Inflammatory macrophage (primary cell): ENCODE measurements around the gene C2.
"Not testable (repeated sequence)": the region's sequence is repeated elsewhere in the genome, so short reads cannot be mapped to it uniquely, and the experiment has no call there.

Experiments used
- DNase-seq, 2 donors: peaks; one replicate each; pipeline ENCODE4 v3.0.0-alpha.2; 2020 to 2022

Gene C2

DNA sequence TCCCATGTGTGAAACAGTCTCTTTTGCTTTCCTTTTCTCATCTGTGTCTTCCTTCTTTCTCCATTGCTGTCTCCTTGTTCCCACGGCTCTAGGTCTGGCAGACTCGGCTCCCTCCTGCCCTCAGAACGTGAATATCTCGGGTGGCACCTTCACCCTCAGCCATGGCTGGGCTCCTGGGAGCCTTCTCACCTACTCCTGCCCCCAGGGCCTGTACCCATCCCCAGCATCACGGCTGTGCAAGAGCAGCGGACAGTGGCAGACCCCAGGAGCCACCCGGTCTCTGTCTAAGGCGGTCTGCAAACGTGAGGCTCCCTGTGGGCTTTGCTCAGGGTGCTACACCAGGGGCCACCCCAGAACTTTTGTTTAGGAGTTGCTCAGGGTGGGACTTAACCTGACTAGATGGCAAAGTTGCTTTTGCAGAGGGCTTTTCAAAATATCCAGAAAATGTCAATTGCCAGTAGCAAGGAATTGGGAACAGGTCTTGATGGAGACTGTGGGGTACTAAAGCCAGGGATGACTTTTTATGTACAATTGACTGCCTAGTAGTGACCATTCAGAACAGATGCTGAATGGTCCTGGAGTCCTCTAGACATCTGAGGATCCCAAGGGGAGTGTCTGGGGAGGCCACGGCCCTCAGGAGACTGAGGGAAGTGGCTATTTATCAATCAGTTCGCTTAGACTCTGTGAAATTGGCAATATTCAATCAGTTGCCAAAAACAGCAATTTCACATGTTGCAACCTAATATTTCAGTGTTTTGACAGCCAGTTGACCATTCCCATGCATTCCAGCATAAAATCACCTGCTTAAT, 550 bp downstream of the C2 start:
- DNase-seq: no peak

- DNase-seq: no peak
Observed at GRCh38 chr6:31928672-31928939, 1.1 kb downstream of the C2 start.

DNA sequence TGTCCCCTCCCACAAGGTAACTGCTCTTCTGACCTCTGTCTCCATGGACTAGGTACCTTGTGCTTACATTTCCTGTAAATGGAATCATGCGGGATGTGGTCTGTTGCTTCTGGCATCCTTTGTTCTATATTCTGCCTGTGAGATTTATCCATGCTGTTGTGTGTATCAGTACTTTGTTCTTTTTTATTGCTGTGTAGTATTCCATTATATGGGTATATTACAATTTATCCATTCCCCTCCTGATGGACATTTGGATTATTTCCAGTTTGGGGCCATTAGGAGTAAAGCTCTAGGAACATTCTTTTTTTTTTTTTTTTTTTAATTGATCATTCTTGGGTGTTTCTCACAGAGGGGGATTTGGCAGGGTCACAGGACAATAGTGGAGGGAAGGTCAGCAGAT, 3.4 kb downstream of the C2 start:
- no peak for DNase-seq

- DNase-seq: not testable (repeated sequence)
Observed at GRCh38 chr6:31932137-31932536, 4.6 kb downstream of the C2 start.

- no peak for DNase-seq
Observed at GRCh38 chr6:31933537-31933936, 6.0 kb downstream of the C2 start.

DNA sequence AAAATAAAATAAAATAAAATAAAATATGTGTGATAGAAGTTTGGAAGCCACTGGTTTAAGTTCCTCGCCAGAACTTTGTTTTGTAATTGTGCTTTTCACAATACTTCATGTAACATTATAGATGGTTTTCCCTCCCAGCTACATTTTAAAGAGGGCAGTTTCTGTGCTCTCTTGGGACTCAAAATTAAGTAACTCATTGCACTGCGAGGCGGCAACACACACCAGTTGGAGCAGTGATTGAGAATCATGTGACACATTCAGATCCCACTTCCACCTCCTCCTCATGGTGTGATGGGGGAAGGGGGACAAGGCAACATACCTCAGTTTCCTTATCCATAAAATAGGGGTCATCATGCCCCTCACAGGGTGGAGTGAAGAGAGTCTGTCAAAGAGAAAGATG, 7.5 kb downstream of the C2 start:
- DNase-seq: peak; percentile 47 to 59

GRCh38 chr6:31935823-31936222, 8.3 kb downstream of the C2 start:
- no peak for DNase-seq

- no peak for DNase-seq
Observed at GRCh38 chr6:31940256-31940664, 12.7 kb downstream of the C2 start.

GRCh38 chr6:31943742-31944141, 16.2 kb downstream of the C2 start:
- no peak for DNase-seq

DNA sequence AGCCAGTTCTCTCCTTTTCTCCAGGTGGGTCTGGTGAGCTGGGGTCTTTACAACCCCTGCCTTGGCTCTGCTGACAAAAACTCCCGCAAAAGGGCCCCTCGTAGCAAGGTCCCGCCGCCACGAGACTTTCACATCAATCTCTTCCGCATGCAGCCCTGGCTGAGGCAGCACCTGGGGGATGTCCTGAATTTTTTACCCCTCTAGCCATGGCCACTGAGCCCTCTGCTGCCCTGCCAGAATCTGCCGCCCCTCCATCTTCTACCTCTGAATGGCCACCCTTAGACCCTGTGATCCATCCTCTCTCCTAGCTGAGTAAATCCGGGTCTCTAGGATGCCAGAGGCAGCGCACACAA, 17.6 kb downstream of the C2 start:
- no peak for DNase-seq

GRCh38 chr6:31945507-31946369, 18.2 kb downstream of the C2 start, which contains the start of gene CFB:
Gene CFB (plus strand): TSS chr6:31946095. CDS start chr6:31946222, 127 bp downstream.
- DNase-seq: peak; percentile 45 to 71

GRCh38 chr6:31946370-31946885, 18.9 kb downstream of the C2 start:
- DNase-seq: no peak

DNA sequence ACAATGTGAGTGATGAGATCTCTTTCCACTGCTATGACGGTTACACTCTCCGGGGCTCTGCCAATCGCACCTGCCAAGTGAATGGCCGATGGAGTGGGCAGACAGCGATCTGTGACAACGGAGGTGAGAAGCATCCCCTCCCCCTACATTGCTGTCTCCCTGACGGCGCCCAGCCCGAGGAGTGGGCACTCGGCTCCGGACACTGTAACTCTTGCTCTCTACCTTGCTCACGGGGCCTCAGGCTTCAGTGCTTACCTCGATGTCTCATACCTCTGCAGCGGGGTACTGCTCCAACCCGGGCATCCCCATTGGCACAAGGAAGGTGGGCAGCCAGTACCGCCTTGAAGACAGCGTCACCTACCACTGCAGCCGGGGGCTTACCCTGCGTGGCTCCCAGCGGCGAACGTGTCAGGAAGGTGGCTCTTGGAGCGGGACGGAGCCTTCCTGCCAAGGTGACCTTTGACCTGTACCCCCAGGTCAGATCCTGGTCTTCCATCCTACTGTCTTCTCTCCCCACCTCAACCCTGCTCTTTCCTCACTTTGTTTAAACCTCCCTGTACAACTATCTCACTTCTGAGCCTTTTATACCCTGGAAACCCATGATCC, 19.7 kb downstream of the C2 start:
- no peak for DNase-seq

- DNase-seq: no peak
Observed at GRCh38 chr6:31947864-31948263, 20.3 kb downstream of the C2 start.

DNA sequence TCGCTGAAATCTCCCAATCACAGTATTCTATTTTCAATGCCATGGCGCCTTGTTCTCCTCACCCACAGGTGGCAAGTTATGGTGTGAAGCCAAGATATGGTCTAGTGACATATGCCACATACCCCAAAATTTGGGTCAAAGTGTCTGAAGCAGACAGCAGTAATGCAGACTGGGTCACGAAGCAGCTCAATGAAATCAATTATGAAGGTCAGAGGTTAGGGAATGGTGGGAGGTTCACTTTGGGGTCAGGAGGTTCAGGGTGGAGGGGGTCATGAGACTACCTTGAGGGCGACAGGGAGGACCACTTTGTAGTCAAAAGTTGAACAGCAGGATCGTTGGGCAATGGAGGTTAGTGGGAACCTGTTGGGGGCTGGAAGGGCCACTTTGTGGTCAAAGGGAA, 20.8 kb downstream of the C2 start:
- DNase-seq: no peak

GRCh38 chr6:31948753-31949413, 21.4 kb downstream of the C2 start:
- peak in 1 of 2 donors; percentile 32 for DNase-seq

DNA sequence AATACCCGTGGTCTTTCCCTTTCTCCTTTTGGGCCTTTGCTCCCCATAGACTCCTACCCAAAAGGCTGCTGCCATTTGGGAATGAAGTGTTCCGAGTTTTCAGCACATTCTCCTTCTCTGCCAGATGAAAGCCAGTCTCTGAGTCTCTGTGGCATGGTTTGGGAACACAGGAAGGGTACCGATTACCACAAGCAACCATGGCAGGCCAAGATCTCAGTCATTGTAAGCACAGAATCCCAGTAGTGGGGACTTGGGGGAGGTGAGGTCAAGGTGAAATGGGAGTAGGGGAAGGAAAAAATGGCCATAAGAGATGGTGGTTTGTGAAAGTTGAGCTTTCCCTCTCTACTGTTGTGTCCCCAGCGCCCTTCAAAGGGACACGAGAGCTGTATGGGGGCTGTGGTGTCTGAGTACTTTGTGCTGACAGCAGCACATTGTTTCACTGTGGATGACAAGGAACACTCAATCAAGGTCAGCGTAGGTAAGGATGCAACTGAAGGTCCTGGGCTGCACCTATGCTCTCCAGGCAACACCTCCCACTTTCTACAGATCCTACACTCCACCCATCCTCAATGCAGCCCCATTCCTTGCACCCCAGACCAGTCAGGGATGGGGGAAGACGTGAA, 22.5 kb downstream of the C2 start:
- no peak for DNase-seq

DNA sequence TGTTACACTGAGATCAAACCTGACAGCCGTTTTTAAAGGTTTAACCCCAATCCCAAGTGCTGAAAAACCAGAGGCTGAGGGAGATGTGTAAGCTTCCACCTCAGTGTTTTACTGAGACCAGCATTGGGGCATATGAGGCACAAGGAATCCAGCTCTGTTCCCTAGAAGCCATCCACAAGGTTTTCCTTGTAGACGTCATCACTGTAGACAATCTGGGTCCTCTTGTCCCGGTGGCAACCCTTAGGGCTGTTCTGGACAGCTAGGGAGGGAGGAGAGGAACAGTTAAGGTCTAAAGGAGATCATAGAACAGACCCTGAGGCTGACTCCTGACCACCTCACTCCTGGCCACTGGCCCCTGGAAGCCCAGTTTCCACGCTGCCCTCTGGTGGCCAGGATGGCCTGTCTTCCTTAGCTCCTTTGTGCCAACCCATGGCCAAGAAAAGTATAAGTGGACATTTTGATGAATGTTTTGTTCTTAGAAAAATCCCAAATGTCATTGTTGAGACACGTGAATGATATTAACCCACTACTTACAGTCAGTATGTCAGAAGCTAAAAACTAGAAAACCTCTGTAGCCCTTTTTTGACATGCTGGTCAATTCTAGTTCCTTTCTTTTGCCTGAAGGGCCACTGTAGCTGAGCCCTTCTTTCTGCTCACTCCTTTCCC, 24.8 kb downstream of the C2 start:
- DNase-seq: peak; percentile 71 to 77

GRCh38 chr6:31952890-31953289, 25.4 kb downstream of the C2 start:
- no peak for DNase-seq

DNA sequence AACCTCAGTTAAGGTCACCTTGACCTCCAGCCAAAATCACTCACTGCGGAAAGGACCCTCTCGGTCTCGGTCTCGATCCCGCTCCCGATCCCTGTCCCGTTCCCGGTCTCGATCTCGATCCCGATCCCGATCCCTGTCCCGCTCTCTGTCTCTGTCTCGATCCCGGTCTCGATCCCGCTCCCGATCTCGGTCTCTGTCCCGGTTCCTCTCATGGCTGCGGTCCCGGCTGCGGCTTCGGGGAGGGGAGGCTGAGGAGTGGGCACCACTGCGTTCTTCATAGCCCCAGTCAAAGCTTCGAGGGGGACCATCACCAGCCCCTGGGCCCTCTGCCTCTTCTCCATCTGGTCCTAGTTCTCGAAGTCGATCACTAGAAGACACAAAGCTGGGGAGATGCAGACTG, 27.0 kb downstream of the C2 start:
- DNase-seq: no peak

- DNase-seq: no peak
Observed at GRCh38 chr6:31956796-31957195, 29.3 kb downstream of the C2 start.

GRCh38 chr6:31958412-31958740, 30.9 kb downstream of the C2 start:
- DNase-seq: no peak
